Ectodermal cell (in vitro differentiated cells): ENCODE results near the gene TBC1D10A.

Source experiments
- H3K27ac ChIP-seq: 2 replicates; pipeline ENCODE4 v1.7.0; 2013; ENCODE audit warnings: mild to moderate bottlenecking, low read depth, low read length; ENCODE audit not compliant: insufficient read depth, poor library complexity, severe bottlenecking
- H3K27me3 ChIP-seq: 2 replicates; pipeline ENCODE4 v1.7.0; 2013; ENCODE audit warnings: mild to moderate bottlenecking, low read length; ENCODE audit not compliant: insufficient read depth, control insufficient read depth, poor library complexity, severe bottlenecking
- H3K36me3 ChIP-seq: one replicate; pipeline ENCODE4 v1.7.0; 2013; ENCODE audit warnings: low read length; ENCODE audit not compliant: control insufficient read depth, insufficient read depth
- H3K4me1 ChIP-seq: one replicate; pipeline ENCODE4 v1.7.0; 2013; ENCODE audit warnings: low read length; ENCODE audit not compliant: control insufficient read depth, insufficient read depth
- H3K4me3 ChIP-seq: 2 replicates; pipeline ENCODE4 v1.7.0; 2013; ENCODE audit warnings: low read depth, low read length, control low read depth; ENCODE audit not compliant: insufficient read depth
- H3K9me3 ChIP-seq: 2 replicates; pipeline ENCODE4 v1.7.0; 2013; ENCODE audit warnings: mild to moderate bottlenecking, low read length, moderate library complexity; ENCODE audit not compliant: control insufficient read depth
- WGBS, 2 experiments: methylation state at CpG; one replicate each; pipeline ENCODE4 v1.1.7; 2013; ENCODE audit warnings: missing lambda C conversion rate in 2 of 2; 5-methylcytosine and 5-hydroxymethylcytosine counted together

TBC1D10A gene

DNA sequence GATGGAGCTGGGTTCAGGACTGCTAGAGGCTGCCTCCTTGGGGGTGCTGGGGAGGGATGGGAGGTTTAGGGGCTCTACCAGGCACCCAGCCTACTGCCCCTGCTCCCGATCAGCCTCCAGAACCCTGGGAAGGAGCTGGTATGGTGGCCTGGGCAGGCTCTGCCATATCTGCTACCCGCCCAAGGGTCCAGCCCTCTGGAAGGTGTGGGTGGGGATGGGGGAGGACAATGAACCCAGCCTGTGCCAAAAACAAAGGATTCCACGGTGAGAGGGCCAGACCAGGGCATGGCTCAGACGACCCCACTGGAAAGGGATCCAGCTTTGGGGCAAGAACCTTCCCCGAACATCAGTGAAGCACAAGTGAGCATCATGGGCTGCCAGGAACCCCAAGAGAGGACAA lies 40.4 kb downstream of the TBC1D10A start:
- WGBS, 2 experiments, result 91 to 92% methylated on average over 5 of the region's 5 CpGs
- no peaks in the 10 kb centered on the region for H3K9me3 ChIP-seq

DNA sequence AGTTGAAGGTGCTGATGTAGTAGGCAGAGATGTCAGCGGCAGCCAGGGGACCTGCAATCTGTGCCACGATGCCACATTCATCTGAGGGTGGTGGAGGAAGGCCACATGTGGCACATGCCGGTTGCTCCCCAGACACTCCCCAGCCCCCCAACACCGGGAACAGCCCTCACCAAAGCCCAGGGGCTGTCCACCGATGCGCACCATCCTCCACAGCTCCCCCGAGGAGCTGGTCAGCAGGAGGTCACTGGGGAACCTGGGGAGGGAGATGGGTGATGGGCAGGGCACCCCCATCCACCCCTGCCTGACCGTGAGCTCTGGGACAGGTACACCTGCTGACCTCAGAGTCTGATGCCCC lies 40.9 kb downstream of the TBC1D10A start:
- H3K27me3 ChIP-seq, result peaks cover 12% of the 10 kb centered on the region
- H3K27ac ChIP-seq, result no peak overlapping the region
- H3K9me3 ChIP-seq, result no peaks in the 10 kb centered on the region
- peaks cover 11% of the 10 kb centered on the region for H3K4me1 ChIP-seq
- no peaks in the 10 kb centered on the region for H3K36me3 ChIP-seq
- WGBS, 2 experiments, result 93% methylated on average over 8 of the region's 8 CpGs
- no peak overlapping the region for H3K4me3 ChIP-seq

More for the DNA sequence above, 40.4 kb downstream of the TBC1D10A start:
- Histone ChIP-seq H3K4me3 (no peak overlapping the region), H3K27ac (no peak overlapping the region), H3K27me3 (peaks cover 12% of the 10 kb centered on the region), H3K4me1 (peaks cover 11% of the 10 kb centered on the region), H3K36me3 (no peaks in the 10 kb centered on the region)

GRCh38 chr22:30285176-30285845 lies 41.4 kb downstream of the TBC1D10A start:
- H3K27ac ChIP-seq, result no peak overlapping the region
- no peaks in the 10 kb centered on the region for H3K36me3 ChIP-seq
- H3K9me3 ChIP-seq, result no peaks in the 10 kb centered on the region
- 94 to 95% methylated on average over 27 of the region's 27 CpGs for WGBS, 2 experiments
- peaks cover 8% of the 10 kb centered on the region for H3K4me1 ChIP-seq
- no peak overlapping the region for H3K4me3 ChIP-seq
- peaks cover 12% of the 10 kb centered on the region for H3K27me3 ChIP-seq

DNA sequence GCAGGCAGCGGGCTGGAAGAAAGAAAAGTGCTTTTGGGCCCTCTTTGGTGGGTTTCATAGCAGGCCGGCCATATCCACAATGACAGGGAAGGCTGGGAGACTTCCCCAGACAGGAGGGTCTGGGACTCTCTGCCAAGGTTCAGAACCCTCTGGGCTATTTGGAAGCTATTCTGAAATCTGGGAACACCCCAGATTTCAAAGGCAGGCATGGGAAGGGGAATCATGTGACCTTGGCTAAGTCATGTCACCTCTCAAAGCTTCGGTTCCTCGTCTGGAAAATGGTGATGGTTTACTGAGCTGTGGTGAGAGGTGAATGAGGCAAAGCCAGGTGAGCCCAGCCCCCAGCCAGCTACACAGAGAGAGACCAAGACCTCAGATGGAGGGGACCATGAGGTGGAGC lies 42.1 kb downstream of the TBC1D10A start:
- 95% methylated on average over 4 of the region's 4 CpGs for WGBS, 2 experiments
- no peak overlapping the region for H3K27ac ChIP-seq
- peaks cover 9% of the 10 kb centered on the region for H3K27me3 ChIP-seq
- no peaks in the 10 kb centered on the region for H3K36me3 ChIP-seq
- no peak overlapping the region for H3K4me3 ChIP-seq
- no peaks in the 10 kb centered on the region for H3K9me3 ChIP-seq
- peaks cover 3% of the 10 kb centered on the region for H3K4me1 ChIP-seq

DNA sequence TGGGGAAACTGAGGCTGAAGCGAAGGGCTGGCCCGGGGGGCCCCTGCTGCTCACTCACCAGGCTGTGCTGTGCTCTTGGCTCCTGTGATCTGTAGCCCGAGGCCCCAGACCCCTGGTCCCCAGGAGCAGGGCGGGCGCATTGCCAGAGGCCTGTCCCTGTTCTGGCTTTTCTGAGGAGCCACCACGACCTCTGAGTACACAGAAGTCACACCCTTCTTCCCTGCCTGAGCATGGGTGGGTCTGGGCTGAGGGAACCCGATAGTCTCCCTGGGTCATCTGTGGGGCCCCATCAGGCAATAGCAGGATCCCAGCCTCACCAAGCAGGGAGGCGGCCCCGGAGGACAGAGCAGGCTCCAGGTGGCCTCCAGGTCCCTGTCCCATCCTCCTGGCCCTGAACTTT lies 42.6 kb downstream of the TBC1D10A start:
- 92 to 93% methylated on average over 9 of the region's 9 CpGs for WGBS, 2 experiments
- no peak overlapping the region for H3K4me3 ChIP-seq

DNA sequence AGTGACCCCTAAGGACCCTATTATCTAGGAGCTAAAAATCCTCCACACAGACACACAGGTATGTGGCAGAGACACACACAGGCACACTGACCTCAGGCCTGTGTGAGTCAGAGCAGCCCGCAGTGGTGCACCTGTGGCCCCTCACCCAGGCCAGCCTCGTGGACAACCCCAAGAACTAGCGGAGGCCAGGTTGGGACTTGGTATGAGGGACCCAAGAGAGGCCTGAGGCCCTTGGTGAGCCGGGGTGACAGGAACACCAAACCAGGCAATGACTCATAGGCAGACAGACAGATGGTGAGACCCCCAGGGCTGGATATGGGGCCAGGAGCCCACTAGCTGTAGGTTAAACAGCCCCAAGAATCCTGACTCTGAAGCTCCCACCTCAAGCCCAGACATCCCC lies 43.4 kb downstream of the TBC1D10A start:
- 93 to 95% methylated on average over 4 of the region's 4 CpGs for WGBS, 2 experiments
- Histone ChIP-seq H3K27me3 (peaks cover 3% of the 10 kb centered on the region), H3K36me3 (no peaks in the 10 kb centered on the region), H3K4me3 (no peak overlapping the region), H3K4me1 (no peaks in the 10 kb centered on the region), H3K27ac (no peak overlapping the region), H3K9me3 (no peaks in the 10 kb centered on the region)

More for the DNA sequence above, 42.6 kb downstream of the TBC1D10A start:
- Histone ChIP-seq H3K36me3 (no peaks in the 10 kb centered on the region), H3K27me3 (peaks cover 9% of the 10 kb centered on the region), H3K9me3 (no peaks in the 10 kb centered on the region), H3K27ac (no peak overlapping the region), H3K4me1 (peaks cover 3% of the 10 kb centered on the region)

- Histone ChIP-seq H3K4me1 (no peaks in the 10 kb centered on the region), H3K4me3 (no peak overlapping the region), H3K27ac (no peak overlapping the region), H3K9me3 (no peaks in the 10 kb centered on the region), H3K36me3 (no peaks in the 10 kb centered on the region), H3K27me3 (no peaks in the 10 kb centered on the region)
- WGBS, 2 experiments, result 89 to 93% methylated on average over 7 of the region's 7 CpGs
Observed at GRCh38 chr22:30282616-30283046, 44.1 kb downstream of the TBC1D10A start.

DNA sequence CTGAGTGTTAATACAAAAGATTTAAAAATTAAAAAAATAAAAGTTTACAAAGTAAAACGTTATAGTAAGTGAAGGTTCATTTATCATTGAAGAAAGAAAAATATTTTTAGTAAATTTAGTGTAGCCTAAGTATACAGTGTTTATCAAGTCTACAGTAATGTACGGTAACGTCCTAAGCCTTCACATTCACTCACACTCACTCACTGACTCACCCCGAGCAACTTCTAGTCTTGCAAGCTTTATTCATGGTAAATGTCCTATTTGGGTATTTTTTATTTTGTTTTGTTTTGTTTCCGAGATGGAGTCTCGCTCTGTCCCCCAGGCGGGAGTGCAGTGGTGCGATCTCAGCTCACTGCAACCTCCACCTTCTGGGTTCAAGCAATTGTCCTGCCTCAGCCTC lies 46.2 kb downstream of the TBC1D10A start:
- no peaks in the 10 kb centered on the region for H3K4me1 ChIP-seq
- 92 to 96% methylated on average over 7 to 8 of the region's 8 CpGs for WGBS, 2 experiments
- no peak overlapping the region for H3K27ac ChIP-seq

GRCh38 chr22:30279932-30280331 lies 46.8 kb downstream of the TBC1D10A start:
- no peaks in the 10 kb centered on the region for H3K9me3 ChIP-seq
- no peak overlapping the region for H3K27ac ChIP-seq
- H3K27me3 ChIP-seq, result no peaks in the 10 kb centered on the region
- H3K4me3 ChIP-seq, result no peak overlapping the region
- 90 to 91% methylated on average over 5 of the region's 5 CpGs for WGBS, 2 experiments
- H3K36me3 ChIP-seq, result no peaks in the 10 kb centered on the region
- H3K4me1 ChIP-seq, result no peaks in the 10 kb centered on the region

More for the DNA sequence above, 46.2 kb downstream of the TBC1D10A start:
- Histone ChIP-seq H3K27me3 (no peaks in the 10 kb centered on the region), H3K36me3 (no peaks in the 10 kb centered on the region), H3K4me3 (no peak overlapping the region), H3K9me3 (no peaks in the 10 kb centered on the region)

DNA sequence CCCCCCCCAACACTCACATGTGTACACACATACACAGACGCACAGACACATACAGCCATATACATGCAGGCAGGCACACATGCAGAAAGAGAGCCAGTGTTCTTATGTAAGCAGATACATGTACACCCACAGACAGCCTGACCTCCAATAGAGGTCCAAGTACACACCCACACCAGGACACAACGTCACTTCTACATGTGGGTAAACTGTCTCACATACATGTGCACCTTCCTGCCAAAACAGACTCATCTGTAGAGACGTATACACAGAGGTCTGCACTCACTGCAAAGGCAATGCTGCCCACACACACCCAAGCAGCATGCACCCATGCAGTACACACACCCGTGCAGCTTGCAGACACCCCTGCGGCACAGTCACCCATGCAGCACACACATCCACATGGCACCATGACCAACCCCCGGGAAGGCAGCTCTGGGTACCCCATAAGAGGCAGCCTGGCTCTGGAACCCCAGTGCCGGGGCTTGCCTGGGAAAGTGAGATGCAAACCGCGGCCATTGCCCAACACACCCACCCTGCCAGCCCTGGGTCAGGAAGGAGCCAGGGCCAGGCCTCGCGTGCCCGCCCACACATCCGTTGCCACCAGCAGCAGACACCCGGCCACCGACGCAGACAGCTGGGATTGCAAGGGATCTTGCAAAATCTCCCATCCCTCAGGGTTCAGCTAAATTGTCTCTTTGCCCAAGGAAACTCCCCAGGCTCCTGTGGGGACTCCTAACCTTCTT lies 47.5 kb downstream of the TBC1D10A start:
- Histone ChIP-seq H3K4me3 (no peak overlapping the region), H3K9me3 (no peaks in the 10 kb centered on the region), H3K4me1 (no peaks in the 10 kb centered on the region), H3K27me3 (no peaks in the 10 kb centered on the region), H3K36me3 (no peaks in the 10 kb centered on the region), H3K27ac (no peak overlapping the region)
- 84 to 87% methylated on average over 16 of the region's 16 CpGs for WGBS, 2 experiments
